Stimulated activated naive B cell treated with anti-CD40 and anti-IgM and Interleukin-4, amounts not matched to agents 10 μg/mL and 1 μg/mL and 100 μg/mL, for 72 hours (primary cell): ENCODE measurements around the gene BTBD1.
"Not testable (repeated sequence)": the region's sequence is repeated elsewhere in the genome, so short reads cannot be mapped to it uniquely, and the experiment has no call there.

ENCODE experiments used
- ATAC-seq, 2 donors: fragments of 150-1000 bp; cut with Tn5 transposase; replicated peaks; 2 replicates each; pipeline ENCODE4 v1.10.0; 2021; ENCODE audit warnings: moderate library complexity in 1 of 2
- DNase-seq: peaks from one replicate; pipeline ENCODE4 v3.0.0; 2021
- H3K27ac Mint-ChIP-seq: one replicate; pipeline ENCODE4 v1.8.0; 2022; ENCODE audit warnings: mild to moderate bottlenecking, mixed read lengths
- H3K27me3 Mint-ChIP-seq, 2 donors: one replicate each; pipeline ENCODE4 v1.8.0; 2022; ENCODE audit warnings: mixed read lengths in 2 of 2
- H3K36me3 Mint-ChIP-seq, 2 donors: one replicate each; pipeline ENCODE4 v1.8.0; 2022; ENCODE audit warnings: mixed read lengths in 2 of 2, mild to moderate bottlenecking in 1 of 2
- H3K4me1 Mint-ChIP-seq, 2 donors: one replicate each; pipeline ENCODE4 v1.8.0; 2022; ENCODE audit warnings: mixed read lengths in 2 of 2, mild to moderate bottlenecking in 1 of 2
- H3K4me3 Mint-ChIP-seq, 2 donors: one replicate each; pipeline ENCODE4 v1.8.0; 2022; ENCODE audit warnings: mild to moderate bottlenecking in 2 of 2, mixed read lengths in 2 of 2, moderate library complexity in 1 of 2
- H3K9me3 Mint-ChIP-seq, 2 donors: one replicate each; pipeline ENCODE4 v1.8.0; 2022; ENCODE audit warnings: mixed read lengths in 2 of 2, mild to moderate bottlenecking in 1 of 2

The BTBD1 gene

GRCh38 chr15:83012076-83012426 is 55.0 kb downstream of the BTBD1 start:
- Mint-ChIP-seq H3K4me3 (peak overlapping the region; percentile 88 to 91), H3K27me3 (no peaks in the 10 kb centered on the region), H3K36me3 (peaks cover 2 to 44% of the 10 kb centered on the region in 2 donors), H3K4me1 (peaks cover 35 to 38% of the 10 kb centered on the region in 2 donors), H3K27ac (peak overlapping the region; percentile 90), H3K9me3 (peaks cover 0 to 8% of the 10 kb centered on the region in 2 donors)
- ATAC-seq = no peak
- no peak for DNase-seq

GRCh38 chr15:83011271-83012075 is 55.6 kb downstream of the BTBD1 start, which contains the start of gene C15orf40:
TSS of gene C15orf40 (minus strand) at chr15:83011639. CDS start at chr15:83011607, 32 bp downstream.
- Mint-ChIP-seq H3K9me3 (peaks cover 0 to 8% of the 10 kb centered on the region in 2 donors), H3K4me1 (peaks cover 36 to 38% of the 10 kb centered on the region in 2 donors), H3K27ac (peak within 1 kb of the TSS; percentile 90), H3K27me3 (no peaks in the 10 kb centered on the region), H3K4me3 (peak within 1 kb of the TSS; percentile 88 to 91), H3K36me3 (peaks cover 4 to 47% of the 10 kb centered on the region in 2 donors)
- ATAC-seq (peak; percentile 91 to 93), DNase-seq (peak; percentile 88)

- Mint-ChIP-seq H3K9me3 (peaks cover 0 to 8% of the 10 kb centered on the region in 2 donors), H3K4me1 (peaks cover 36 to 38% of the 10 kb centered on the region in 2 donors), H3K36me3 (peaks cover 4 to 49% of the 10 kb centered on the region in 2 donors), H3K4me3 (peak overlapping the region; percentile 88 to 91), H3K27me3 (no peaks in the 10 kb centered on the region), H3K27ac (peak overlapping the region; percentile 90)
- DNase-seq = peak; percentile 75
- peak; percentile 76 to 79 for ATAC-seq
Measured at GRCh38 chr15:83010709-83011270, 56.3 kb downstream of the BTBD1 start.

- not testable (repeated sequence) for H3K4me1 Mint-ChIP-seq, DNase-seq, H3K27ac Mint-ChIP-seq, H3K9me3 Mint-ChIP-seq, H3K27me3 Mint-ChIP-seq, H3K36me3 Mint-ChIP-seq, H3K4me3 Mint-ChIP-seq
- peak; percentile 12 to 19 for ATAC-seq
Measured at GRCh38 chr15:83000672-83001031, 66.4 kb downstream of the BTBD1 start.

- peaks cover 1 to 2% of the 10 kb centered on the region in 2 donors for H3K36me3 Mint-ChIP-seq
- no peaks in the 10 kb centered on the region for H3K27me3 Mint-ChIP-seq
- DNase-seq (no peak), ATAC-seq (peak; percentile 87 to 93)
- peaks cover 5 to 9% of the 10 kb centered on the region in 2 donors for H3K4me1 Mint-ChIP-seq
- H3K4me3 Mint-ChIP-seq = peak overlapping the region; percentile 75 to 84
- peak overlapping the region; percentile 62 for H3K27ac Mint-ChIP-seq
- no peaks in the 10 kb centered on the region for H3K9me3 Mint-ChIP-seq
Measured at GRCh38 chr15:82999905-83000671, 67.0 kb downstream of the BTBD1 start.

- Mint-ChIP-seq H3K4me3 (no peak overlapping the region), H3K27me3 (no peaks in the 10 kb centered on the region), H3K9me3 (no peaks in the 10 kb centered on the region), H3K4me1 (peaks cover 5 to 9% of the 10 kb centered on the region in 2 donors), H3K27ac (no peak overlapping the region), H3K36me3 (peaks cover 3% of the 10 kb centered on the region in 2 donors)
- DNase-seq (no peak), ATAC-seq (no peak)
Measured at GRCh38 chr15:82999426-82999825, 67.6 kb downstream of the BTBD1 start.

- H3K36me3 Mint-ChIP-seq = peaks cover 10 to 12% of the 10 kb centered on the region in 2 donors
- no peaks in the 10 kb centered on the region for H3K9me3 Mint-ChIP-seq
- H3K4me1 Mint-ChIP-seq = peaks cover 7 to 9% of the 10 kb centered on the region in 2 donors
- no peaks in the 10 kb centered on the region for H3K27me3 Mint-ChIP-seq
- no peak overlapping the region for H3K27ac Mint-ChIP-seq
- ATAC-seq (no peak), DNase-seq (no peak)
- no peak overlapping the region for H3K4me3 Mint-ChIP-seq
Measured at GRCh38 chr15:82995938-82996337, 71.1 kb downstream of the BTBD1 start.

- Mint-ChIP-seq H3K4me1 (peaks cover 4% of the 10 kb centered on the region in 2 donors), H3K27me3 (no peaks in the 10 kb centered on the region), H3K27ac (no peak overlapping the region), H3K36me3 (peaks cover 14 to 18% of the 10 kb centered on the region in 2 donors), H3K9me3 (no peaks in the 10 kb centered on the region), H3K4me3 (no peak overlapping the region)
- DNase-seq = no peak
- ATAC-seq = no peak
Measured at GRCh38 chr15:82995076-82995475, 72.0 kb downstream of the BTBD1 start.

- Mint-ChIP-seq H3K27me3 (no peaks in the 10 kb centered on the region), H3K4me1 (peaks cover 0 to 2% of the 10 kb centered on the region in 2 donors), H3K9me3 (no peaks in the 10 kb centered on the region), H3K27ac (no peak overlapping the region), H3K4me3 (no peak overlapping the region), H3K36me3 (peaks cover 15 to 22% of the 10 kb centered on the region in 2 donors)
- no peak for ATAC-seq
- DNase-seq = no peak
Measured at GRCh38 chr15:82993144-82993543, 73.9 kb downstream of the BTBD1 start.

GRCh38 chr15:82992436-82992998 is 74.5 kb downstream of the BTBD1 start:
- Mint-ChIP-seq H3K27ac (no peak overlapping the region), H3K36me3 (peaks cover 18 to 24% of the 10 kb centered on the region in 2 donors), H3K4me1 (peaks cover 2 to 4% of the 10 kb centered on the region in 2 donors), H3K9me3 (no peaks in the 10 kb centered on the region), H3K4me3 (no peak overlapping the region), H3K27me3 (no peaks in the 10 kb centered on the region)
- ATAC-seq (no peak), DNase-seq (no peak)

GRCh38 chr15:82986442-82986780 is 80.6 kb downstream of the BTBD1 start:
- H3K4me3 Mint-ChIP-seq = peak overlapping the region; percentile 99
- H3K4me1 Mint-ChIP-seq = peaks cover 12 to 25% of the 10 kb centered on the region in 2 donors
- H3K27ac Mint-ChIP-seq = peak overlapping the region; percentile 98
- peak; percentile 50 to 52 for ATAC-seq
- no peaks in the 10 kb centered on the region for H3K27me3 Mint-ChIP-seq
- no peaks in the 10 kb centered on the region for H3K9me3 Mint-ChIP-seq
- peaks cover 17 to 28% of the 10 kb centered on the region in 2 donors for H3K36me3 Mint-ChIP-seq
- no peak for DNase-seq

GRCh38 chr15:82985688-82986441 is 81.2 kb downstream of the BTBD1 start, which contains the start of gene RAMAC:
TSS of gene RAMAC (plus strand) at chr15:82986210. CDS start at chr15:82989019, 2,809 bp downstream.
- Mint-ChIP-seq H3K4me3 (peak within 1 kb of the TSS; percentile 99), H3K36me3 (peaks cover 16 to 25% of the 10 kb centered on the region in 2 donors), H3K27ac (peak within 1 kb of the TSS; percentile 98), H3K9me3 (no peaks in the 10 kb centered on the region), H3K27me3 (no peaks in the 10 kb centered on the region), H3K4me1 (peaks cover 12 to 25% of the 10 kb centered on the region in 2 donors)
- ATAC-seq (peak; percentile 96), DNase-seq (peak; percentile 91)

- no peak overlapping the region for H3K27ac Mint-ChIP-seq
- H3K9me3 Mint-ChIP-seq = no peaks in the 10 kb centered on the region
- H3K36me3 Mint-ChIP-seq = peaks cover 10 to 19% of the 10 kb centered on the region in 2 donors
- no peak overlapping the region for H3K4me3 Mint-ChIP-seq
- H3K27me3 Mint-ChIP-seq = no peaks in the 10 kb centered on the region
- ATAC-seq (no peak), DNase-seq (no peak)
- H3K4me1 Mint-ChIP-seq = peaks cover 18 to 26% of the 10 kb centered on the region in 2 donors
Measured at GRCh38 chr15:82980981-82981380, 86.1 kb downstream of the BTBD1 start.
